Measurements from ENCODE around the gene HAUS7. TPM values are rescaled to one million over a fixed set of nuclear protein-coding genes. Genes with fewer than 3 reads are reported as not detected.

HAUS7 gene
- total RNA-seq, 3 donors from 2014 or later: 77.1 to 90.3 (median 85.3) TPM

- H3K4me1 Mint-ChIP-seq (ENCODE audit: low read depth): peaks cover 2% of the 10 kb centered on the region
- ATAC-seq: no peak
- H3K27me3 Mint-ChIP-seq (ENCODE audit: low read depth): peaks cover 3% of the 10 kb centered on the region
- H3K4me3 Mint-ChIP-seq: no peak overlapping the region
- no peaks in the 10 kb centered on the region for H3K36me3 Mint-ChIP-seq (ENCODE audit: insufficient read depth)
- H3K9me3 Mint-ChIP-seq: no peaks in the 10 kb centered on the region
- DNase-seq: no peak
These were observed 22.7 kb upstream of the HAUS7 start for GRCh38 chrX:153493085-153493484.

- DNase-seq (no peak), ATAC-seq (no peak)
- Mint-ChIP-seq H3K9me3 (no peaks in the 10 kb centered on the region), H3K36me3 (ENCODE audit: insufficient read depth) (no peaks in the 10 kb centered on the region), H3K4me3 (no peak overlapping the region), H3K27me3 (ENCODE audit: low read depth) (peaks cover 3% of the 10 kb centered on the region), H3K4me1 (ENCODE audit: low read depth) (peaks cover 2% of the 10 kb centered on the region)
These were observed 22.2 kb upstream of the HAUS7 start for GRCh38 chrX:153492543-153492942.

- Mint-ChIP-seq H3K4me1 (ENCODE audit: low read depth) (peaks cover 2% of the 10 kb centered on the region), H3K4me3 (no peak overlapping the region), H3K36me3 (ENCODE audit: insufficient read depth) (no peaks in the 10 kb centered on the region), H3K9me3 (no peaks in the 10 kb centered on the region), H3K27me3 (ENCODE audit: low read depth) (peaks cover 3% of the 10 kb centered on the region)
- ATAC-seq: no peak
- DNase-seq: no peak
These were observed 21.5 kb upstream of the HAUS7 start for GRCh38 chrX:153491918-153492317.

DNA sequence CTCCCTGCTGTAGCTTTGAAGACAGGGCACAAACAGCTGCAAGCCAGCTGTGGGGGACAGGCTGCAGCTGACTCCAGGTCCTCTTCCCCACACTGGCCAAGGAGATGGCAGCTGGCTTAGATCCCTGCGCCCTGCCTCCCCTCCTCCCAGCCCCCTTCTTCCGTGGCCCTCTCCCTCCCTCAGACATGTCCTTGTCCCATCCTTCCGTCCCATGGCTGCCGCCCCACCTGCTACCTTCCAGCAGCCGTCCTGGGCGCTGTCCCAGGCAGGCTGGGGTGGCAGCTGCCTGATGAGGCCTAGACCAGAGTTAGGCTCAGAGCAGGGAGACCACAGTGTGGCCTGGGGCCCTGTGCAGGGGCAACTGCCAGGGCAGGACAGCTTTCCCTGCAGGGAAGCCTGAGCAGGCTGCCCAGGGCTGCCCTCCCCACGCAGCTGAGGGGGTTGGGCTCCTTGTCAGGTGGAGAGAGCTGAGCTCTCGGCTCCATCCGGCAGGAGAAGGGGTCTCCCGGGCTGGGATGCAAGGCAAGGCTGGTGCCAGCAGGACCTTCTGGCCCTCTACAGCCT lies 21.1 kb upstream of the HAUS7 start:
- ATAC-seq (no peak), DNase-seq (no peak)
- H3K27me3 Mint-ChIP-seq (ENCODE audit: low read depth): peaks cover 3% of the 10 kb centered on the region
- H3K36me3 Mint-ChIP-seq (ENCODE audit: insufficient read depth): no peaks in the 10 kb centered on the region
- no peak overlapping the region for H3K4me3 Mint-ChIP-seq
- H3K4me1 Mint-ChIP-seq (ENCODE audit: low read depth): peaks cover 2% of the 10 kb centered on the region
- no peaks in the 10 kb centered on the region for H3K9me3 Mint-ChIP-seq

DNA sequence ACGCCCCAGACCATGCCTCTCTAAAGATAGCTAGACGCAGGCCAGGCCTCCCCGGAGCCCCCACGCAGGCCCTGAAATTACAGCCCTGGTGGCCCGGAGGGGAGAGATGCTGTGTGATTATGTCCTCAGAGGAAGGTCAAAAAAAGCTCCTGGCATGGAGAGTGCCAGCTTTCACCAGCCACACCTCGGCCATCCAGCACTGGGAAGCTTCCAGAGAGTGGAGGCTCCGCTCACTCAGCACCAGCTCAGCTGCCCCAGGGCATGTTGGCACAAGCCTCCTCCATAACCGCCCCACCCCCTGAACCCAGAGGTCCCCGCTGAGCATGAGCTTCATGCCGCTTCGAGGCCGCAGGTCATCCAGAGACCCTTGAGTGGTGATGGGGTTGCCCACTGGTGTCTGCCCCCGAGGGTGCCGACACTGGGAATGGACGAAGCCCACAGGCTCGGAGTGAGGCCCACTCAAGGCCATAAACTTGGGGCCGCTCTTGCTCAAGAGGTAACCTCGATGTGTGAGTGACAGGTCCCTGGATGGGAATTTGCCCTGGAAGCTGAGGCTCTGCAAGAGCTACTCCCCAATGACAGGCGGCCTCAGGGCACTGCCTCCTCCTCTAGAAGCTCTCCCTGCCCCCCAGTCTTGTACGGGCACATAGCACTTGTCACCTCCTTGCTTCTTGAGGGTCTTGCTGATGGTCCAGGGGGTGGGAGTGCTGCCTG lies 20.0 kb upstream of the HAUS7 start:
- DNase-seq (no peak), ATAC-seq (no peak)
- Mint-ChIP-seq H3K4me3 (no peak overlapping the region), H3K4me1 (ENCODE audit: low read depth) (peaks cover 2% of the 10 kb centered on the region), H3K36me3 (ENCODE audit: insufficient read depth) (no peaks in the 10 kb centered on the region), H3K27me3 (ENCODE audit: low read depth) (peaks cover 3% of the 10 kb centered on the region), H3K9me3 (no peaks in the 10 kb centered on the region)

GRCh38 chrX:153488231-153488914 lies 18.0 kb upstream of the HAUS7 start:
- no peak for ATAC-seq
- no peak overlapping the region for H3K4me3 Mint-ChIP-seq
- no peaks in the 10 kb centered on the region for H3K36me3 Mint-ChIP-seq (ENCODE audit: insufficient read depth)
- H3K27me3 Mint-ChIP-seq (ENCODE audit: low read depth): no peaks in the 10 kb centered on the region
- no peak for DNase-seq
- H3K4me1 Mint-ChIP-seq (ENCODE audit: low read depth): no peaks in the 10 kb centered on the region
- H3K9me3 Mint-ChIP-seq: no peaks in the 10 kb centered on the region

DNA sequence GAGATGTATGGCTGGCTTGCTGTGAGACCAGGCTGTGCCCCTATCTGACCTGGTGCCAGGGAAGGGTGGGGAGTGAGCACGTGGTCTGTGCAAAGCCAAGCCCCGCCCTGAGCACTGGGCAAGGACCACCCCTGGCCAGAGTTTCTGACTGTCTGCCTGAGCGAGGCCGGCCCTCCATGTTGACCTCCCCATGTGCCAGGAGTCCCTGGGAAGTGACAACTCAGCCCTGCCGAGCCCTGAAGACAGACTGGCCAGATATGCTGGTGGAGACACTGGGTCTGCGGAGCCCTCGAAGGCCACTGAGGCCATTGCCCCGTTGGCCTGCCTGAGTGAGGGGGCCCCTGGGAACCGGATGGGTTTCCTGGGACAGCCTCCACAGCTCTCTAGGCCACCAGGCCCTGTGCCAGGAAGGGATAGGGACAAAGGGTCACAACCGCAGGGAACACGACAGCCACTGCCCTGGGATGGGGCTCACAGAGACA lies 17.3 kb upstream of the HAUS7 start:
- Mint-ChIP-seq H3K9me3 (no peaks in the 10 kb centered on the region), H3K4me1 (ENCODE audit: low read depth) (no peaks in the 10 kb centered on the region), H3K27me3 (ENCODE audit: low read depth) (no peaks in the 10 kb centered on the region), H3K36me3 (ENCODE audit: insufficient read depth) (no peaks in the 10 kb centered on the region), H3K4me3 (no peak overlapping the region)
- ATAC-seq (no peak), DNase-seq (no peak)

DNA sequence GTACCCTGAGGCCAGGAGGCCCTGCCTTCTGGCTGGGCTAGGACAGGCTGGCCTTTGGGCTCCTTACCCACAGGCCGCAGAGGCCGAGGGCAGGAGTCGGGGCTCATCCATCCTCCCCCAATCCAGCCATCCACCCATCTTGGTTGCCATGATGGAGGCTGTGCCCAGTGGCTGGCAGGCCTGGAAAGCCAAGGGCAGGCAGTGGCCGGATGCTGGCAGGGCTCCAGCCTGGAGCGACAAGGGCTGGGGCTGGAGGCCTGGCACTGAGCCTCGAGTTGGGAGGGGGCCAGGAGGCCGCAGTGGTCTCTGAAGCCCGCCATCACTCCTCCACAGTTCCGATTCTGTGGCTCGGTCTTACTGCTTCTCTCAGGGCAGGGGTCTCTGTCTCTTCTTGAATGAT lies 15.8 kb upstream of the HAUS7 start:
- DNase-seq (no peak), ATAC-seq (no peak)
- H3K4me1 Mint-ChIP-seq (ENCODE audit: low read depth): no peaks in the 10 kb centered on the region
- H3K9me3 Mint-ChIP-seq: no peaks in the 10 kb centered on the region
- H3K4me3 Mint-ChIP-seq: no peak overlapping the region
- H3K36me3 Mint-ChIP-seq (ENCODE audit: insufficient read depth): no peaks in the 10 kb centered on the region
- no peaks in the 10 kb centered on the region for H3K27me3 Mint-ChIP-seq (ENCODE audit: low read depth)

DNA sequence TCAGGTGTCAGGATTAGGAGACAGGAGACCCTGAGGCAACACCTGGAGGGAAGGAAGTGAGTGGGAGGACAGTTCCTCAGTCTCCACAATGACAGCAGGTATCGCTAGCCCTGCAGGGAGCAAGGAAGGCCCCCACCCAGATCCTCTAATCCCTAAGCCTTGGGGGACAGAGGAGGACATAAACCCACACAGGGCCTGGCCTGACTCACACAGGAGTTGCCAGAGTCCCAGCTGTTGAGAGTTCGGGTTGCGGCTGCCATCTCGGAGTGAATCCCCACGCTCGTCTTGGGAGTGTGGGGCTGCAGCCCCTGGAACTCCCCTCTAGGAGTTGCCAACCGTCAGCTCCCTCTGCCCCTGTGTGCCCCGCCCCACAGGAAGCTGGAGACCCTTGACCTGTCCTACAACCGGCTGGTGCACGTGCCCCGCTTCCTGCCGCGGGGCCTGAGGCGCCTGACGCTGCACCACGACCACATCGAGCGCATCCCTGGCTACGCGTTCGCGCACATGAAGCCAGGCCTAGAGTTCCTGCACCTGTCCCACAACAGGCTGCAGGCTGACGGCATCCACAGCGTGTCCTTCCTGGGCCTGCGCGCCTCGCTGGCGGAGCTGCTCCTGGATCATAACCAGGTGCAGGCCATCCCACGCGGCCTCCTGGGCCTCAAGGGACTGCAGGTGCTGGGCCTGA lies 15.2 kb upstream of the HAUS7 start:
- no peaks in the 10 kb centered on the region for H3K4me1 Mint-ChIP-seq (ENCODE audit: low read depth)
- H3K9me3 Mint-ChIP-seq: no peaks in the 10 kb centered on the region
- ATAC-seq (no peak), DNase-seq (no peak)
- no peak overlapping the region for H3K4me3 Mint-ChIP-seq
- H3K27me3 Mint-ChIP-seq (ENCODE audit: low read depth): no peaks in the 10 kb centered on the region
- no peaks in the 10 kb centered on the region for H3K36me3 Mint-ChIP-seq (ENCODE audit: insufficient read depth)

DNA sequence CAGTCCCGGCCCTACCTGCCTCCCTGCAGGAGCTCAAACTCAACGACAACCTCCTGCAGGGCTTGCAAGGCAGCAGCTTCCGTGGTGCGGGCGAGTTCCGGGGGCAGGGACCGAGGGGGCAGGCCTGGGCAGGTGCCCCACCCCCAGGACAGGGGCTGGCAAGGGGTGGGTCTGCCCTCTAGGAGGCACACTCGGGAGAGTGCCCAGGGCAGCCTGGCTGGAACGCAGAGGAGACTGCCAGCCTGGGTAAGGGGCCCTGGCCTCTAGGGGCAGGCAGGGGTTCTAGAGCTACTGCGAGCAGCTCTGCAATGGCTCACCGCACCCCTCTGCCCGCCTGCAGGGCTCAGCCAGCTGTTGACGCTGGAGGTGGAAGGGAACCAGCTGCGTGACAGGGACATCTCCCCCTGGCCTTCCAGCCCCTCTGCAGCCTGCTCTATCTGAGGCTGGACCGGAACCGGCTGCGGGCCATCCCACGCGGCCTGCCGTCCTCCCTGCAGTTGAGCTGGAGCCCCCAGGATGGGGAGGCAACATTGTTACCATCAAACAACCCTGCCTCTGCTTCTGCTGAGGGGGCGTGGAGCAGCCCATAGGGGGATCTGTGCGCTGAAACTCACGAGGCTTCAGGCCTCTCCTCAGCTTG lies 12.1 kb upstream of the HAUS7 start:
- Mint-ChIP-seq H3K9me3 (no peaks in the 10 kb centered on the region), H3K4me1 (ENCODE audit: low read depth) (no peaks in the 10 kb centered on the region)

DNA sequence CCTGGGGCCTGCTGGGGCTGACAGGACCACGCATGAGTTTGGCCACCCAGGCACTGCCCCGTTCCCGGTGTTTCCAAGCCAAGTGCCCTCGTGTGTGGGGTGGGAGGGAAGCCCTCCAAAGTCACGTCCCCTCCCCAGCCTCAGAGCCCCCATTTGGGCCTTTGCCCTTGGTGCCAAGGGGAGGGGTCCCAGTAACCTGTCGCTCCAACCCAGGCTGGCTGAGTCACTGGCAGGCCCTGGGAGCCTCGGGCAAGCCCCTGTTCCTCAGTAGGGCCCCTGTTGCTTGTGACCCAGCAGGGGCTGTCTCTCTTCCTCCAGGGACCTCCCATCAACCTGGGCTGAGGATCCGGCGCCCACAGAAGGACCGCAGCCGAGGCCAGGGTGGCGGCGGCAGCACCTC lies 10.7 kb upstream of the HAUS7 start:
- H3K4me1 Mint-ChIP-seq (ENCODE audit: low read depth): no peaks in the 10 kb centered on the region
- H3K36me3 Mint-ChIP-seq (ENCODE audit: insufficient read depth): no peaks in the 10 kb centered on the region
- no peaks in the 10 kb centered on the region for H3K9me3 Mint-ChIP-seq
- DNase-seq: no peak
- no peak overlapping the region for H3K4me3 Mint-ChIP-seq
- H3K27me3 Mint-ChIP-seq (ENCODE audit: low read depth): no peaks in the 10 kb centered on the region
- ATAC-seq: no peak

More for the DNA sequence above, 12.1 kb upstream of the HAUS7 start:
- DNase-seq: no peak
- no peaks in the 10 kb centered on the region for H3K27me3 Mint-ChIP-seq (ENCODE audit: low read depth)
- no peak overlapping the region for H3K4me3 Mint-ChIP-seq
- ATAC-seq: no peak
- no peaks in the 10 kb centered on the region for H3K36me3 Mint-ChIP-seq (ENCODE audit: insufficient read depth)

- Mint-ChIP-seq H3K9me3 (no peaks in the 10 kb centered on the region), H3K36me3 (ENCODE audit: insufficient read depth) (no peaks in the 10 kb centered on the region), H3K4me1 (ENCODE audit: low read depth) (peaks cover 3% of the 10 kb centered on the region), H3K27me3 (ENCODE audit: low read depth) (no peaks in the 10 kb centered on the region), H3K4me3 (no peak overlapping the region)
- DNase-seq (no peak), ATAC-seq (no peak)
These were observed 8.4 kb upstream of the HAUS7 start for GRCh38 chrX:153478746-153479145.

- ATAC-seq: no peak
- H3K4me1 Mint-ChIP-seq (ENCODE audit: low read depth): peaks cover 5% of the 10 kb centered on the region
- no peaks in the 10 kb centered on the region for H3K9me3 Mint-ChIP-seq
- no peaks in the 10 kb centered on the region for H3K36me3 Mint-ChIP-seq (ENCODE audit: insufficient read depth)
- no peak for DNase-seq
- H3K27me3 Mint-ChIP-seq (ENCODE audit: low read depth): no peaks in the 10 kb centered on the region
- no peak overlapping the region for H3K4me3 Mint-ChIP-seq
These were observed 7.5 kb upstream of the HAUS7 start for GRCh38 chrX:153477901-153478300.

GRCh38 chrX:153477364-153477857 lies 7.0 kb upstream of the HAUS7 start:
- peaks cover 5% of the 10 kb centered on the region for H3K4me1 Mint-ChIP-seq (ENCODE audit: low read depth)
- H3K36me3 Mint-ChIP-seq (ENCODE audit: insufficient read depth): no peaks in the 10 kb centered on the region
- DNase-seq (no peak), ATAC-seq (no peak)
- H3K9me3 Mint-ChIP-seq: no peaks in the 10 kb centered on the region
- H3K4me3 Mint-ChIP-seq: no peak overlapping the region
- no peaks in the 10 kb centered on the region for H3K27me3 Mint-ChIP-seq (ENCODE audit: low read depth)
